Fibroblast of the aortic adventitia (primary cell): ENCODE data around the gene CFAP43. TPM values are rescaled to one million over a fixed set of nuclear protein-coding genes. Genes with fewer than 3 reads are reported as not detected.

Experiments used
- DNase-seq: peaks from one replicate; pipeline ENCODE4 v3.0.0-alpha.2; 2010; ENCODE audit warnings: low read depth
- H3K4me3 ChIP-seq: 2 replicates; pipeline ENCODE4 v1.5.1; 2011; ENCODE audit warnings: low read depth, mild to moderate bottlenecking, control low read depth, low read length, moderate library complexity
- CTCF ChIP-seq: IDR thresholded peaks from 2 replicates; pipeline ENCODE4 v1.5.1; 2011; ENCODE audit warnings: mild to moderate bottlenecking, low read length, control low read depth, inconsistent platforms; ENCODE audit not compliant: insufficient read depth
- total RNA-seq: library from RNA; depleted of rRNA; stranded (reverse); fragments of >200 nt; gene quantifications from 2 replicates; pipeline ENCODE4 v1.2.3, GENCODE V29; 2012; ENCODE audit warnings: low replicate concordance

CFAP43 gene
- total RNA-seq, 1 donor = 0.36 TPM

GRCh38 chr10:104242545-104242944, 10.4 kb upstream of the CFAP43 start:
- TF ChIP-seq CTCF = no peak
- DNase-seq = no peak
- H3K4me3 ChIP-seq = no peak overlapping the region

- H3K4me3 ChIP-seq = no peak overlapping the region
- TF ChIP-seq CTCF = no peak
- DNase-seq = no peak
These were observed 7.9 kb upstream of the CFAP43 start for GRCh38 chr10:104240078-104240477.

DNA sequence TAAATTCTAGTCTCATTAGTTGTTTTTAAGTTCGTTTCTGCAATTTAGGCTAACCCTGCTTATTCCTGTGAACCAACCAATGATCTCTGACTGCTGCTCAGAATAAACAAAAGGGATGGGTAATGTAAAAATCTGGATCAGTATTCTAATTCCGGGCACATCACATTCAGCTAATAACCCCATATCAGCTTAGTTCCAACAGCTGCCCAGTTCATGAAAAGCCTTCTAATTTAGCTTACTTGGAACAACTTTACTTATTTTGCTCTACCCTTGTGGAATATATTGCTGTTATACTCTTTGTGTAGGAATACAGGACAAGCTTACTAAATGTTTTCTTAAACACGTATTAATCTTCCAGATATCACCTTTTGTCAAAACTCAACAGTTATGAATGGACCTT, 3.6 kb upstream of the CFAP43 start:
- H3K4me3 ChIP-seq = no peak overlapping the region
- no peak for TF ChIP-seq CTCF
- no peak for DNase-seq

DNA sequence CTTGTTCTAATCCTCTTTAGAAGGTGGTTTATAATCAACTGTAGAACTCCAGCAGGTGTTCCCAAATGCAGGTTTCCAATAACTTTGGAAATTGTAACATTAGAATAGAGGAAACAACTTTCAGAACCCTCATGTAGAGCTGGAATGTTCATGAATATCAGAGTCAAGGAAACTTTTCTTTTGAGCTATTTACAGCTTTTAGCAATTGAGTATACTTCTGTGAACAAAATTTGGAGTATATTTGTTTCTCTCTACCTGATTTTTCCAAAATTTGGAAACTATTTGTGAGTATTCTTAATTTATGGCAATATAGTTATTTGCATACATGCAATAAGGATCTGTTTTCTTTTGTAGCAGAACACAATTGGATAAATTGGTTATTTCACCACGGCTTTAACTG, 2.8 kb upstream of the CFAP43 start:
- TF ChIP-seq CTCF = no peak
- DNase-seq = no peak
- no peak overlapping the region for H3K4me3 ChIP-seq

DNA sequence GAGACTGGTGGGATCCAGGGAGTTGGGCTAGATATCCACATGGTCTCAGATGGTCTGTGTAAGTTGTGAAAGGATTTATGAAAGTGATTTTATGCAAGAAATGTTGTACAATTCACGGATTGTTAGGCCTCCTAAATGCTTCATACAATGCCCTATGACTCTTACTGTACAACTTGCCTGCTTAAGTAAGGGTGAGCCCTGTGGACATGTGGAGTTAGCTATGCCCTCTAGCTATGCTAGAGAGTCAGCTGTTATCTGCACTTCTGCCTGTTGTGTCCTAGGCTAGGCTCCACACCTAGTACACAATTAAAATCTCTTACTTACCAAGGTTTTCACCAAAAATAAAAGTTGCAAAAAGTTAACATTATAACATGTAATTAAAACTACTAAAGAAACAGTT, 1.7 kb upstream of the CFAP43 start:
- TF ChIP-seq CTCF = no peak
- no peak for DNase-seq
- no peak overlapping the region for H3K4me3 ChIP-seq

DNA sequence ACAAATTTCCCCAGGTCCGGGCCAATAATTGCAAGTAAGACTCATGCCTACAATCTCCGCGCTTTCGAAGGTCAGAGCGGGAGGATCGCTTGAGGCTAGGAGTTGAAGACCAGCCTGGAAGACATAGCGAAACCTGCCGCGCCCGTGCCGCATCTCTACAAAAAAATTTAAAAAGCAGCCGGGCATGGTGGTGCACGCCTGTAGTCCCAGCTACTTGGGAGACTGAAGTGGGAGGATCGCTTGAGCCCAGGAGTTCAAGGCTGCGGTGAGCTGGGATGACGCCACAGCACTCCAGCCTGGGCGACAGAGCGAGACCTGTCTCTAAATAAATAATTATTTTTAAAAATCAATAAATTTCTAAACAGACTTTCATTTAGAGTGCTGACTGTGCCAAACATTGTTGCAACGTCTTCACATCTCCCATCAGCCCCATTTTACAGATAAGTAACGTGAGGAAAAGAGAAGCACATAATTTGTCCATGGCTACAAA, 494 bp upstream of the CFAP43 start:
- peak overlapping the region; percentile 92 for H3K4me3 ChIP-seq
- no peak for TF ChIP-seq CTCF
- DNase-seq = no peak

DNA sequence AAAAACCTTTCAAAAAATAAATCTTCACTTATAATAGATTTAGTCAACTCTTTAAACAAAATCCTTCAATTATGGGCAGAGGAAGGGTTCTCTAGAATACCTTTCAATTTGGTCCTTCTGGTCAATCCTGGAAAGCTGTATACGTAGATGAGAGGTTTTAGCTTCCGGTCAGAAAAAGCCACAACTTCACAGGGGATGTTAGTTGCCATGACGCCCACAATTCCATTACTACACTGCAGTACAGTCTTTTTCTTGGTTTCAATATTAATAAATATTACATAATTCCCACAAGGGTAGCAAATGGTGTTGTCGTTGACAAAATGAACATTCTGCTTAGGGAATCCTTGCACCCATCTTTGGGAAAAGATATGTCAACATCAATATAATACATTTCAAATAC, 1.7 kb downstream of the CFAP43 start:
- no peak for DNase-seq

More for the DNA sequence above, 1.7 kb downstream of the CFAP43 start:
- no peak overlapping the region for H3K4me3 ChIP-seq
- TF ChIP-seq CTCF = no peak
